Spleen (tissue), 7 donors: ENCODE data around the gene IGLON5.

ENCODE experiments used
- CTCF ChIP-seq, 11 experiments: fragments of 200-600 bp in 7 of 11; fragments of 450-650 bp in 4 of 11; sonication (generic) in 4 of 11; IDR thresholded peaks in 8 of 11; conservative IDR thresholded peaks in 3 of 11; 1 replicate in 7 of 11; 2 replicates in 4 of 11; pipeline versions ENCODE4 v1.4.0 to v1.8.0; 2016 to 2021; ENCODE audit warnings: antibody characterized with exemption in 11 of 11, inconsistent platforms in 4 of 11, mild to moderate bottlenecking in 1 of 11
- POLR2A ChIP-seq, 3 donors: fragments of 450-650 bp; IDR thresholded peaks; one replicate each; pipeline ENCODE4 v1.5.1; 2017; ENCODE audit warnings: antibody characterized with exemption in 3 of 3, mild to moderate bottlenecking in 1 of 3
- donor health status: DM: no; HTN: no; CAD: no; lungs with moderate emphysema.
- donor health status: DM: no; HTN: no; CAD: no.
- donor health status: DM: no; HTN: no; CAD: no.

GRCh38 chr19:51364200-51365106 lies 53.0 kb downstream of the IGLON5 start:
- TF ChIP-seq CTCF (IDR thresholded peaks at IDR 0.05 in 8 of 11, conservative IDR thresholded peaks at IDR 0.05 in 3 of 11) (no peak), POLR2A (IDR thresholded peaks at IDR 0.05) (no peak)
